Lower leg skin (tissue), 4 donors: Measurements from ENCODE around the gene TPM3. TPM values are rescaled to one million over a fixed set of nuclear protein-coding genes. Genes with fewer than 3 reads are reported as not detected.

Experiments used
- DNase-seq, 2 donors: peaks; one replicate each; pipeline ENCODE4 v3.0.0-alpha.2; 2019; ENCODE audit warnings: low spot score in 2 of 2
- H3K4me3 ChIP-seq: fragments of 200-600 bp; sonication (generic); 2 replicates; pipeline ENCODE4 v1.5.1; 2017; ENCODE audit warnings: mild to moderate bottlenecking, low read depth; ENCODE audit not compliant: poor library complexity, severe bottlenecking
- POLR2A ChIP-seq, 2 donors: fragments of 450-650 bp; IDR thresholded peaks; one replicate each; pipeline ENCODE4 v1.6.1; 2016 to 2017; ENCODE audit warnings: antibody characterized with exemption in 2 of 2, mild to moderate bottlenecking in 1 of 2, moderate library complexity in 1 of 2
- WGBS, 2 donors: methylation state at CpG; one replicate each; pipeline ENCODE4 v1.1.5; 2018; 5-methylcytosine and 5-hydroxymethylcytosine counted together
- intact Hi-C: fragments of 100-400 bp; cut with DNase I; formaldehyde crosslinking; loops from one replicate; pipeline ENCODE4 v1.15.0; 2023; ENCODE audit warnings: low total_unique reads
- total RNA-seq, 4 donors: library from RNA; depleted of rRNA; stranded (reverse); fragments of >200 nt; gene quantifications; one replicate each; pipeline ENCODE4 v1.1.0, GENCODE V29; 2016
- TF ChIP-seq, protein P1 (sequence below), 3 donors: fragments of 450-650 bp; IDR thresholded peaks; one replicate each; pipeline ENCODE4 v1.5.1; 2016; ENCODE audit warnings: antibody characterized with exemption in 3 of 3, mild to moderate bottlenecking in 3 of 3, moderate library complexity in 2 of 3

Gene TPM3
- total RNA-seq, 4 donors from 2014 or later: 119 to 226 (median 181) TPM

DNA sequence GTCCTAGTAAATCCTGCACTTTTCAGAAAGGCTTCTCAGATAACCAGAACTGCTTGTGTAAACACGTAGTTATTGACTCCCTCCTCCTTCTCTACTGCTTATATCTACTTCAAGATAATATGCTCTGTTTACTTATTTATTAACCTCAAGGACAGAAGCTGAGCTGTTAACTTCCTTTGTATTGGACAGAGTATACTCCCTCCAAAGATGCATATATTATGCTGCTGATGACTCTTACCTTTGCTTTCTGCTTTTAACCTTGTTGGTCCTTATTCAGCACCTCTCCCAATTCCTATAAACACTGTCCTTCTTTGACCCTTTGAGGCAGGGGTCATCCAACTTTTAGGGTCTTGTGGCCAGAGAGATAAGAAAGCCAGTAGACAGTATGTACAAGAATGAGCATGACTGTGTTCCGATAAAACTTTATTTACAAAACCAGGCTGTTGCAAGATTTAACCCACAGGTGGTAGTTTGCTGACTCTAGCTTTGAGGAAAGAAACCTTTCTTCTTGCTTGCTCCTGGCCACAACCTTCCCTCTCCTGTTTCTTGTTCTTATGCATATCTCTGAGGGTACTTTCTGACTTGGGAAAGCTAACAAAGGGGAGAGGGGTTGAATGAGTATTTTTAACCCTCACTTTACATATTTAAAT lies 4.9 kb downstream of the TPM3 start:
- 59 to 62% methylated on average over 2 of the region's 2 CpGs for WGBS, 2 donors
- no peak for DNase-seq
- TF ChIP-seq, protein P1, sequence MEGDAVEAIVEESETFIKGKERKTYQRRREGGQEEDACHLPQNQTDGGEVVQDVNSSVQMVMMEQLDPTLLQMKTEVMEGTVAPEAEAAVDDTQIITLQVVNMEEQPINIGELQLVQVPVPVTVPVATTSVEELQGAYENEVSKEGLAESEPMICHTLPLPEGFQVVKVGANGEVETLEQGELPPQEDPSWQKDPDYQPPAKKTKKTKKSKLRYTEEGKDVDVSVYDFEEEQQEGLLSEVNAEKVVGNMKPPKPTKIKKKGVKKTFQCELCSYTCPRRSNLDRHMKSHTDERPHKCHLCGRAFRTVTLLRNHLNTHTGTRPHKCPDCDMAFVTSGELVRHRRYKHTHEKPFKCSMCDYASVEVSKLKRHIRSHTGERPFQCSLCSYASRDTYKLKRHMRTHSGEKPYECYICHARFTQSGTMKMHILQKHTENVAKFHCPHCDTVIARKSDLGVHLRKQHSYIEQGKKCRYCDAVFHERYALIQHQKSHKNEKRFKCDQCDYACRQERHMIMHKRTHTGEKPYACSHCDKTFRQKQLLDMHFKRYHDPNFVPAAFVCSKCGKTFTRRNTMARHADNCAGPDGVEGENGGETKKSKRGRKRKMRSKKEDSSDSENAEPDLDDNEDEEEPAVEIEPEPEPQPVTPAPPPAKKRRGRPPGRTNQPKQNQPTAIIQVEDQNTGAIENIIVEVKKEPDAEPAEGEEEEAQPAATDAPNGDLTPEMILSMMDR (IDR thresholded peaks at IDR 0.05): no peak
- TF ChIP-seq POLR2A (IDR thresholded peaks at IDR 0.05): no peak
- intact Hi-C loops: loop anchor here (10.0 kb wide), 2 partner anchors 78 to 148 kb away; no protein-coding TSS in a partner anchor
- H3K4me3 ChIP-seq: no peak overlapping the region

DNA sequence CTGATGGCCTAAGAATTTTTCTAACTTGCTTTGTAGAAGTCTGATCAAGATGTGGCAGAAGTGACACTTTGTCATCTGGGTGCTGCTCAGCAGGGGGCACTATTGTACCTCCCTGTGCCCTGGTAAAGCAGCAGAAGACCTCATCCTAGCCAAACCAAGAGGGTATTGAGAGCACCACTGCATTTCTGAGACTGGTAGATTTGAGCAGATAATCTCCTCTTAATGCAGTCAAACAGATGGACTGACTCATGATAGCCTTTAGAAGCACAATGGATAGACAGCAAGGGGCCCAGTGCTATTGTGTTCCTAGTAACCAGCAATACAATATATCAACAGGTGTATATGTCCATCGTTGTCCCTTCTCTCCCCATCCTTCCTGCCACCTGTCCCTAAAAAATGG lies 5.7 kb downstream of the TPM3 start:
- intact Hi-C loops: loop anchor here (10.0 kb wide), 2 partner anchors 79 to 149 kb away; no protein-coding TSS in a partner anchor
- H3K4me3 ChIP-seq: no peak overlapping the region
- TF ChIP-seq, protein P1 (IDR thresholded peaks at IDR 0.05): no peak
- no peak for TF ChIP-seq POLR2A (IDR thresholded peaks at IDR 0.05)
- WGBS, 2 donors: 56 to 60% methylated on average over 1 of the region's 1 CpG
- DNase-seq: no peak

DNA sequence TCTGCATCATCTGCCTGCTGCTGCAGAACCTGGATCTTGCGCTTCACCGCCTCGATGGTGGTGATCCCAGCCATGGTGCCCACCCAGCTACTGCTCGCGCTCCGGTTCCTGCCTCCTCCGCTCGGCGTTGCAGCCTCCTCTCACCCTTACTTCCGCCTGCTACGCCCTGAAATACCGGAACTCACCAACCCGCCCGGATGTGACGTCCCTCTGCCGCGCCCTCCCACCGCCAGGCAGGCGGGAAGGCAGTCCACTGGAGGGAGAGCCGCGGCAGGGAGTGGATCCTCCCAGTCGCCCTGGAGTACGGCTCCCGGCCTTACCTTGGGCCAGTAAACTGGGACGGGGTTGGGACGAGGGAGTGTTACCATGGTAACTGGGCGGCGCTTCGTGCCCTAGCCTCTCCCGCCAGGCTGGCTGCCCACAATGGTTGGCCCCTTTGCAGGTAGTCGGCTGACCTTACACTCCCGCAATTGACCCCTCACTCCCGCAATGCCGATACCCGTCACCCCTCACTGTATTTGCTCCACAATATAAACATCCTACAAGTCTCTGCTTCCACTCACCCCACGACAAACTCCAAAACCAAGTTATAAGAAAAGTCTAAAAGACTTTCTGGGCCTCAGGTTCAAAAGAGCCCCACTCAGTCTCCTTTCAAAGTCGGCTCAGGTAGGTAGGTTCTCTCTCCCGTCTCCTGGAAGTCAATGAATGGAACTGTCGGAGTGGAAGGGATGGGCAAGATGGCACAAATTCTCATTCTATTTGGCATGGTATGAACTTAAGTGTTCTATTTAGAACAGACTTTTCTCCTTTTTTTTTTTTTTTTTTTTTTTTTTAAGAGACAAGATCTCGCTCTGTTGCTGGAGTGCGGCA lies 8.6 kb downstream of the TPM3 start:
- DNase-seq: peak; percentile 94 to 99
- TF ChIP-seq, protein P1 (IDR thresholded peaks at IDR 0.05): no peak
- peak in 1 of 2 donors; percentile 93 for TF ChIP-seq POLR2A (IDR thresholded peaks at IDR 0.05)
- intact Hi-C loops: loop anchor here (10.0 kb wide), 2 partner anchors 82 to 152 kb away; no protein-coding TSS in a partner anchor
- peak overlapping the region; percentile 94 for H3K4me3 ChIP-seq
- 3 to 6% methylated on average over 27 to 41 of the region's 41 CpGs for WGBS, 2 donors

DNA sequence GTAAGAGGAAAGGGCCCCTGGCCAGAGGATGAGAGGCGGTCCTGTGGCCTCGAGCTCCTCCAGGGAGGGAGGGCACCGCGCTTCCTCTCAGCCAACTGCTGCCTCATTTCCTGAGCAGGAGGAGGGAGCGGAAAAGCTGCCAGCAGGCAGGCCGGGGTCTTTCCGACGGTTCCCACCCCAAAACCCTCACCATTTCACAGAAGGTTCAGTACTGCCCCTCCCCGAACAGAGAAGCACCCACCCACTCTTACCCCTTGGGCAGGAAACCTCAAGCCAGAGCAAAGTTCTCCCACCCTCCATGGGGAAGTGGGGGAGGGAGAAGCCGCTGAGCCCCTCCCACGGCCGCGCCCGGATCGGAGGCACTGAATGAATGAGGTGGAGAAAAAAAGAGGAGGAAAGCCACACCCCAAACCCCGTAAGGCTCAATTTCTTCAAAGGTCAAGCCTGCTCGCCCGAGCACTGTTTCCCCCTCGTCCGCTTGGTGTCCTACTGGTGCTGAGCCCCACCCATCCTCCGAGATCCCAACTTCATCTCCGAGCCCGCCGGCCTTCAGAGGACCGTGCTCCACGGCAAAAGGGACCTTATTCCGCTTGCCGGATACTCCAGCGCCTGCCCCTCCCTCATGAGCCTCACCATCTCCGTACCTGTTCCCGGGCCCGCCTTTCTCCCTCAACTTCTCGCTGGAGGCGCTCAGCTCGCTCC lies 9.4 kb downstream of the TPM3 start:
- intact Hi-C loops: loop anchor here (10.0 kb wide), 2 partner anchors 82 to 152 kb away; no protein-coding TSS in a partner anchor
- whole genome bisulfite sequencing, 2 donors: 0% methylated on average over 34 to 35 of the region's 35 CpGs
- DNase-seq: peak; percentile 62 to 93
- TF ChIP-seq POLR2A (IDR thresholded peaks at IDR 0.05): no peak
- TF ChIP-seq, protein P1 (IDR thresholded peaks at IDR 0.05): no peak
- peak overlapping the region; percentile 94 for H3K4me3 ChIP-seq

DNA sequence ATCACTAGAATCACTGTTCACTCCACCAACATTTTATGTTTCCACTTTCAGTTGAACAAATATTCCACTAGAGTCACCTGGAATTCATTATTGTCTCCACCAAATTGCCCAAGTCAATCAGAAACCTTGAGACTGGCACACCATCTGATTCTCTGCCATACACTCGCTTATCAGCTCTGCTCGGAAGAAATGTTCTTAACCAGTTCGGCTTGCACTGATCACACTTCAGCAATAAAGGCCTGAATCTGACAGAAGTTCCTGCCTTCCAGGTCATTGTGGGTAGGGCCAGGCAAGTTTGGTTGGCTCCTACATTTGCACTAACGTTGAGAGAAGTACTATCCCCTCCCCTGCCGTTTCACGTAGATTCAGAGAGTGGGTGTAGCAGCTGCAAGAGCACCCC lies 10.0 kb downstream of the TPM3 start:
- DNase-seq: no peak
- H3K4me3 ChIP-seq: peak overlapping the region; percentile 94
- intact Hi-C loops: loop anchor here (10.0 kb wide), 2 partner anchors 83 to 153 kb away; no protein-coding TSS in a partner anchor
- WGBS, 2 donors: 2% methylated on average over 6 of the region's 6 CpGs
- no peak for TF ChIP-seq POLR2A (IDR thresholded peaks at IDR 0.05)
- TF ChIP-seq, protein P1 (IDR thresholded peaks at IDR 0.05): no peak
